ENCODE data around the gene PTPRT.

DNA sequence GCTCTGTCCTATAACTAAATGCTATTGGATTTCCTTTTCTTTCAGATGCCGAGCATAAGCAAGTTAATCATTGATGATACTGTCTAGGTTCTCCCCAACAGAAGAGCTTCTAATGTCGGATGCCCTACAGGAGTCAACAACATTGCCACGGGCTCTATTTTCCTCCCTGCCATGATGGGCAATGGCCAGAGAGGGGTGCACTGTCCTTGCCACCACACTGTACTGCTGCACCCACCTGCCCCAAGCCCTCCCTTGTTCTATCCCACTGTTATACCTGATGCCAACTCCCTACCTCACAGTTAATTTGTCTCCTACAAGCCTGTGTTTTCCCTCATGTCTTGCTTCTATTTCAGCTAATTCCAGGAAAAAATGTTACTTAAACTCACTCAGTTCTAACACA is 797.9 kb downstream of the PTPRT start:
- TF ChIP-seq RAD21 (IDR thresholded peaks at IDR 0.05; ENCODE audit: low read length) (no peak), SMC3 (IDR thresholded peaks at IDR 0.05; ENCODE audit: low read depth, low read length) (no peak), FOS (IDR thresholded peaks at IDR 0.05; ENCODE audit: low read depth, low read length) (no peak)
- TF ChIP-seq, protein P1, sequence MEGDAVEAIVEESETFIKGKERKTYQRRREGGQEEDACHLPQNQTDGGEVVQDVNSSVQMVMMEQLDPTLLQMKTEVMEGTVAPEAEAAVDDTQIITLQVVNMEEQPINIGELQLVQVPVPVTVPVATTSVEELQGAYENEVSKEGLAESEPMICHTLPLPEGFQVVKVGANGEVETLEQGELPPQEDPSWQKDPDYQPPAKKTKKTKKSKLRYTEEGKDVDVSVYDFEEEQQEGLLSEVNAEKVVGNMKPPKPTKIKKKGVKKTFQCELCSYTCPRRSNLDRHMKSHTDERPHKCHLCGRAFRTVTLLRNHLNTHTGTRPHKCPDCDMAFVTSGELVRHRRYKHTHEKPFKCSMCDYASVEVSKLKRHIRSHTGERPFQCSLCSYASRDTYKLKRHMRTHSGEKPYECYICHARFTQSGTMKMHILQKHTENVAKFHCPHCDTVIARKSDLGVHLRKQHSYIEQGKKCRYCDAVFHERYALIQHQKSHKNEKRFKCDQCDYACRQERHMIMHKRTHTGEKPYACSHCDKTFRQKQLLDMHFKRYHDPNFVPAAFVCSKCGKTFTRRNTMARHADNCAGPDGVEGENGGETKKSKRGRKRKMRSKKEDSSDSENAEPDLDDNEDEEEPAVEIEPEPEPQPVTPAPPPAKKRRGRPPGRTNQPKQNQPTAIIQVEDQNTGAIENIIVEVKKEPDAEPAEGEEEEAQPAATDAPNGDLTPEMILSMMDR (conservative IDR thresholded peaks at IDR 0.05; ENCODE audit: low read depth, low read length) = no peak

Data from IMR-90 (cell line).